ENCODE results near the gene SCNN1A.
A peak's percentile ranks its signal among the peaks of the same experiment; 100 is the strongest.

Gene SCNN1A

GRCh38 chr12:6394398-6394797, 19.0 kb upstream of the SCNN1A start:
- Mint-ChIP-seq H3K9me3 (no peaks in the 10 kb centered on the region), H3K4me1 (no peaks in the 10 kb centered on the region), H3K27me3 (no peaks in the 10 kb centered on the region), H3K27ac (ENCODE audit: low read depth) (no peak overlapping the region), H3K36me3 (ENCODE audit: insufficient read depth) (no peaks in the 10 kb centered on the region), H3K4me3 (no peak overlapping the region)
- ATAC-seq (replicated peaks; ENCODE audit: extremely low read depth, poor library complexity, severe bottlenecking) (no peak), DNase-seq (ENCODE audit: low spot score in 2 of 2) (no peak)

GRCh38 chr12:6393109-6393508, 17.7 kb upstream of the SCNN1A start:
- Mint-ChIP-seq H3K4me3 (no peak overlapping the region), H3K9me3 (no peaks in the 10 kb centered on the region), H3K36me3 (ENCODE audit: insufficient read depth) (no peaks in the 10 kb centered on the region), H3K4me1 (no peaks in the 10 kb centered on the region), H3K27ac (ENCODE audit: low read depth) (no peak overlapping the region), H3K27me3 (peaks cover 6% of the 10 kb centered on the region)
- DNase-seq (ENCODE audit: low spot score in 2 of 2) (no peak), ATAC-seq (replicated peaks; ENCODE audit: extremely low read depth, poor library complexity, severe bottlenecking) (no peak)

GRCh38 chr12:6392504-6392903, 17.1 kb upstream of the SCNN1A start:
- no peak overlapping the region for H3K4me3 Mint-ChIP-seq
- H3K27ac Mint-ChIP-seq (ENCODE audit: low read depth), result no peak overlapping the region
- H3K4me1 Mint-ChIP-seq, result no peaks in the 10 kb centered on the region
- DNase-seq (ENCODE audit: low spot score in 2 of 2) (no peak), ATAC-seq (replicated peaks; ENCODE audit: extremely low read depth, poor library complexity, severe bottlenecking) (no peak)
- H3K27me3 Mint-ChIP-seq, result peaks cover 12% of the 10 kb centered on the region
- no peaks in the 10 kb centered on the region for H3K9me3 Mint-ChIP-seq
- no peaks in the 10 kb centered on the region for H3K36me3 Mint-ChIP-seq (ENCODE audit: insufficient read depth)

GRCh38 chr12:6391013-6391412, 15.7 kb upstream of the SCNN1A start:
- no peak for DNase-seq (ENCODE audit: low spot score in 2 of 2)
- no peaks in the 10 kb centered on the region for H3K36me3 Mint-ChIP-seq (ENCODE audit: insufficient read depth)
- no peaks in the 10 kb centered on the region for H3K9me3 Mint-ChIP-seq
- ATAC-seq (replicated peaks; ENCODE audit: extremely low read depth, poor library complexity, severe bottlenecking), result no peak
- no peaks in the 10 kb centered on the region for H3K4me1 Mint-ChIP-seq
- no peak overlapping the region for H3K4me3 Mint-ChIP-seq
- no peak overlapping the region for H3K27ac Mint-ChIP-seq (ENCODE audit: low read depth)
- peaks cover 14% of the 10 kb centered on the region for H3K27me3 Mint-ChIP-seq

- Mint-ChIP-seq H3K9me3 (no peaks in the 10 kb centered on the region), H3K4me1 (no peaks in the 10 kb centered on the region), H3K4me3 (no peak overlapping the region), H3K27ac (ENCODE audit: low read depth) (no peak overlapping the region), H3K27me3 (peaks cover 15% of the 10 kb centered on the region), H3K36me3 (ENCODE audit: insufficient read depth) (no peaks in the 10 kb centered on the region)
- ATAC-seq (replicated peaks; ENCODE audit: extremely low read depth, poor library complexity, severe bottlenecking), result no peak
- no peak for DNase-seq (ENCODE audit: low spot score in 2 of 2)
Measured at GRCh38 chr12:6390084-6390799, 14.9 kb upstream of the SCNN1A start.

- ATAC-seq (replicated peaks; ENCODE audit: extremely low read depth, poor library complexity, severe bottlenecking) (no peak), DNase-seq (ENCODE audit: low spot score in 2 of 2) (no peak)
- H3K9me3 Mint-ChIP-seq, result no peaks in the 10 kb centered on the region
- H3K4me1 Mint-ChIP-seq, result peaks cover 5% of the 10 kb centered on the region
- H3K27me3 Mint-ChIP-seq, result peaks cover 36% of the 10 kb centered on the region
- H3K27ac Mint-ChIP-seq (ENCODE audit: low read depth), result no peak overlapping the region
- no peak overlapping the region for H3K4me3 Mint-ChIP-seq
- no peaks in the 10 kb centered on the region for H3K36me3 Mint-ChIP-seq (ENCODE audit: insufficient read depth)
Measured at GRCh38 chr12:6387541-6387940, 12.2 kb upstream of the SCNN1A start.

GRCh38 chr12:6386491-6386890, 11.1 kb upstream of the SCNN1A start:
- H3K27me3 Mint-ChIP-seq, result peaks cover 47% of the 10 kb centered on the region
- H3K4me1 Mint-ChIP-seq, result peaks cover 5% of the 10 kb centered on the region
- H3K4me3 Mint-ChIP-seq, result no peak overlapping the region
- no peaks in the 10 kb centered on the region for H3K36me3 Mint-ChIP-seq (ENCODE audit: insufficient read depth)
- no peak for DNase-seq (ENCODE audit: low spot score in 2 of 2)
- H3K9me3 Mint-ChIP-seq, result no peaks in the 10 kb centered on the region
- no peak overlapping the region for H3K27ac Mint-ChIP-seq (ENCODE audit: low read depth)
- ATAC-seq (replicated peaks; ENCODE audit: extremely low read depth, poor library complexity, severe bottlenecking), result no peak

GRCh38 chr12:6386038-6386437, 10.7 kb upstream of the SCNN1A start:
- Mint-ChIP-seq H3K4me1 (peaks cover 5% of the 10 kb centered on the region), H3K9me3 (no peaks in the 10 kb centered on the region), H3K36me3 (ENCODE audit: insufficient read depth) (no peaks in the 10 kb centered on the region), H3K4me3 (no peak overlapping the region), H3K27ac (ENCODE audit: low read depth) (no peak overlapping the region), H3K27me3 (peaks cover 51% of the 10 kb centered on the region)
- DNase-seq (ENCODE audit: low spot score in 2 of 2) (no peak), ATAC-seq (replicated peaks; ENCODE audit: extremely low read depth, poor library complexity, severe bottlenecking) (no peak)

- H3K9me3 Mint-ChIP-seq, result no peaks in the 10 kb centered on the region
- H3K27ac Mint-ChIP-seq (ENCODE audit: low read depth), result no peak overlapping the region
- no peak overlapping the region for H3K4me3 Mint-ChIP-seq
- ATAC-seq (replicated peaks; ENCODE audit: extremely low read depth, poor library complexity, severe bottlenecking) (no peak), DNase-seq (ENCODE audit: low spot score in 2 of 2) (no peak)
- no peaks in the 10 kb centered on the region for H3K36me3 Mint-ChIP-seq (ENCODE audit: insufficient read depth)
- H3K27me3 Mint-ChIP-seq, result peaks cover 64% of the 10 kb centered on the region
- H3K4me1 Mint-ChIP-seq, result peaks cover 5% of the 10 kb centered on the region
Measured at GRCh38 chr12:6384499-6385436, 9.4 kb upstream of the SCNN1A start.

GRCh38 chr12:6383572-6384498, 8.5 kb upstream of the SCNN1A start, which contains the start of gene LTBR:
Gene LTBR (plus strand): TSS chr12:6384162. CDS start chr12:6384359, 197 bp downstream.
- ATAC-seq (replicated peaks; ENCODE audit: extremely low read depth, poor library complexity, severe bottlenecking) (no peak), DNase-seq (ENCODE audit: low spot score in 2 of 2) (no peak)
- peaks cover 65% of the 10 kb centered on the region for H3K27me3 Mint-ChIP-seq
- no peaks in the 10 kb centered on the region for H3K9me3 Mint-ChIP-seq
- H3K36me3 Mint-ChIP-seq (ENCODE audit: insufficient read depth), result no peaks in the 10 kb centered on the region
- H3K4me3 Mint-ChIP-seq, result no peak within 1 kb of the TSS
- peaks cover 5% of the 10 kb centered on the region for H3K4me1 Mint-ChIP-seq
- peak within 1 kb of the TSS; percentile 22 for H3K27ac Mint-ChIP-seq (ENCODE audit: low read depth)

- peaks cover 58% of the 10 kb centered on the region for H3K27me3 Mint-ChIP-seq
- H3K4me1 Mint-ChIP-seq, result peaks cover 5% of the 10 kb centered on the region
- no peaks in the 10 kb centered on the region for H3K9me3 Mint-ChIP-seq
- H3K36me3 Mint-ChIP-seq (ENCODE audit: insufficient read depth), result no peaks in the 10 kb centered on the region
- DNase-seq (ENCODE audit: low spot score in 2 of 2) (no peak), ATAC-seq (replicated peaks; ENCODE audit: extremely low read depth, poor library complexity, severe bottlenecking) (no peak)
- H3K27ac Mint-ChIP-seq (ENCODE audit: low read depth), result peak overlapping the region; percentile 22
- H3K4me3 Mint-ChIP-seq, result no peak overlapping the region
Measured at GRCh38 chr12:6382982-6383381, 7.6 kb upstream of the SCNN1A start.

- DNase-seq (ENCODE audit: low spot score in 2 of 2), result no peak
- no peak for ATAC-seq (replicated peaks; ENCODE audit: extremely low read depth, poor library complexity, severe bottlenecking)
- Mint-ChIP-seq H3K36me3 (ENCODE audit: insufficient read depth) (peaks cover 2% of the 10 kb centered on the region), H3K4me1 (peaks cover 7% of the 10 kb centered on the region), H3K4me3 (no peak overlapping the region), H3K9me3 (no peaks in the 10 kb centered on the region), H3K27ac (ENCODE audit: low read depth) (no peak overlapping the region), H3K27me3 (peaks cover 52% of the 10 kb centered on the region)
Measured at GRCh38 chr12:6382371-6382770, 7.0 kb upstream of the SCNN1A start.
